C4-2B (cell line): ENCODE data around the gene WWTR1.

ENCODE experiments used
- CTCF ChIP-seq: fragments of 450-650 bp; conservative IDR thresholded peaks from 2 replicates; pipeline ENCODE4 v1.5.1; 2017; ENCODE audit warnings: mild to moderate bottlenecking
- ZFX ChIP-seq: fragments of 450-650 bp; IDR thresholded peaks from 2 replicates; pipeline ENCODE4 v1.6.1; 2017

GRCh38 chr3:149519912-149520311 is 137.9 kb downstream of the WWTR1 start:
- TF ChIP-seq CTCF = no peak
- no peak for TF ChIP-seq ZFX
